ENCODE measurements around the gene TNC.

TNC gene

DNA sequence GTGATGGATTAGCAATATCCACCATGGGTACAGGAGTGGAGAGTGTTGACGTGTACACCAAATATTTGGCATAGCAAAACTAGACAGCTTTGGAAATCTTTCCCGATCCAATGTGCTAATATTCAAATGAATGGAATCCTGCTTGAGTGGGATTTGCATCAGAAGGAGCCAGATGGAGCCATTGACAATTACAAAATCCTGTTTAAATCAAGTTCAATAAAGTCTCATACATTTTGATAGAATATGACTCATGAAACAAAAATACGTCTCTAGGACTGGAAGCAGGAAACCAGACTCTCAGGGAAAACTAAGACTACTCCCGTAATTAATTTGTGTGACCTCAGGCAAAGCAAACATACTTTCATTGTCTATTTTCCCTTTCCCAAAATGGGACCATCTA is 13.0 kb downstream of the TNC start:
- DNase-seq (ENCODE audit: extremely low read depth in 1 of 2, low read depth in 1 of 2) = no peak

DNA sequence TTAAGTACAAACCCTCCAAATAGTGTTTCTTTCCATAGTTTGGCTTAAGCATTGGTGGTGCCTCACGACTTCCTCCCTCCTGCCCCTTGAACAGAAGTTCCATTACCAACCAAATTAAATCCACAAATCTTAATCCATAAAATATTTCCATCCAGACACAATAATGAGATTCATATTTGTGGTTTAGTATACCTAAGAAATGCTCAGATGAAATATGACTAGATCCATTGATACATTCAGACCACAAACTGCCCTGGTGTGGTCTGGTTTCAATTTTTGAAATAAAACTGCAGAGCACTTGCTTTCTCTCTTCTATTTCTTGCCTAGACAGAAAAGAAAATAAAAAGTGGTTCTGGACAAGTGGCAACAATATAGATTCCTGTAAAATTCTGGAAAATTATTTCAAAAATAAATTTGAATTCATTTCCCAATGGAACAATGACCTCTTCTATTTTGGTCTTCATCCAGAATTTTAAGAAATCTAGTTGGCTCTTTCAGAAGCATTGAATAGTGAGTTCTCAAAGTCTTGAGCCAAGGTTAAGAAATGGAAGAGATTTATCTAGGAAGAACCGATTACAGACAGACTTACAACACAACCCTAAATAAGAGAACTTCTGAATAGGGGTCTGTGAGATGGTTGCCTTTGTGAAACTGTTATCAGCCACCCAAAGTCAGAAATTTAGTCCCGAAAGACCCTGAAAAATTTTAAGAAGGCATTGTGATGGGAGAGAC is 14.0 kb downstream of the TNC start:
- DNase-seq (ENCODE audit: extremely low read depth in 1 of 2, low read depth in 1 of 2) = no peak

DNA sequence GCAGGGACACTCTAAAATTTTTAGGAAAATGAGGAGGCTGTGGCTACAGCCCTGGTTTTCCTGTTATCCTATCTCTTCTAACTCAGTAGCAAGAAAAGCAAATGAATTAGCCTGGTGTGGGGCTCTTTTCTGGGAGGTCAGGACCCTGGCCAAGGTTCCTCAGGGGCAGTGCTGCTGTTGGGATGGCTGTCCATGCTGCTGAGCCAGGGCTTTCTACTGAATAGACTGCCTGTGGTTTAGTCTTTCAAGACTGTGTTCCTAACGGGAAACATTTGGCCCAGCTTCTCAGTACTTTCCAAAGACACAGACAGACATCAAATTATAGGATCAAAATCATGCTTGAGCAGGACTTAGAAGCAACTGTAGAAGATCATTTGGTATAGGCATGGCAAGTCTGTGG is 18.1 kb downstream of the TNC start:
- no peak for DNase-seq (ENCODE audit: extremely low read depth in 1 of 2, low read depth in 1 of 2)

DNA sequence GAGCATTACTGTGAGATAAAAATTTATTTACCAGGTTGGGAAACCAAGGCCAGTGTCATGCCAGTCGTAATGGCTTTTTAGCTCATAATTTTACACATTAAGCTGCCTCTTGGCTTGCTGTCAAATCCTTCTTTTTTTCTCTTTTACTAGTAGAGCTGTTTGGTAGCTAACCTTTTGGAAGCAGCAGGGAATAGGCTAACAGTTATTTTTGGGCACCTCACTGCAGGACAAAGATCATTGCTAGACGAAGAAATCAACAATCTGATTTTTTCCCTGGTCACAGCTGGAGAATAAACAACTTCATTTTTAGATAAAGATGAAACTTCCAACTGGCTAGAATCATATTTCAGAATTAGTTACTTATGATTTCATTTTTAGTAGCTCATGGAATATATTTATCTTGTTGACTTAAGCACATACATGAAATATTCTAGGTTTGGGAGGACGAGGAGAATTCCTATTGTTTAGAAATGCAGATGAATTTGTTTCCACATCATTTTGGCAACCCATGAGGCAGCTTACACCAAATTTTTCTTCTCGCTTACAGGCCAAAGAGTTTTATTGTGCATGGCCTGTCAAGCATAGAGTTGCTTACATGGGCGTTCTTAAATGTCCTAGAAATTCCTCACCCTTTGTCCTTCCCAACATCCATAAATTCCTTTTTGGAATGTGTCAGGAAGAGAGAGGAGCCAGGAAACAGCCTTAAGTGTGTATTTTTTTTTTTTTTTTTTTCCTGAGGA is 19.6 kb downstream of the TNC start:
- no peak for DNase-seq (ENCODE audit: extremely low read depth in 1 of 2, low read depth in 1 of 2)

DNA sequence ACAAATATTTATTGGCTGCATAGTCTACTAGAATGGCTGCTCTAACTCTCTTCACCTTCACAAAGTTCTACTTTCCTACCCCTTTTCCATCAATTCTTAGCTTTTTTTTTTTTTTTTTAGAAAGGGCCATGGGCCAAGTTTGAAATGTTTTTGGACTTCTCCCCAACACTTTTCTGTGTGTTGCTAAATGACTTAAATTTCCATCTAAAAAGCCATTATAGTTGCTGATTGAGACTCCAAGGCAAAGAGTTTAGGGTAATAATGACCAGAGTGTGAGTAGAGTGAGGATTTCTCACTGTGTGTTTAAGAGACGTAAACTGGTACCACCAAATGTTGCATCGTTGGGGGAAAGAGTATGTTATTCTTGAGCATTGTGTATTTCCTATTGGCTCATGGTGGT is 24.4 kb downstream of the TNC start:
- no peak for DNase-seq (ENCODE audit: extremely low read depth in 1 of 2, low read depth in 1 of 2)

DNA sequence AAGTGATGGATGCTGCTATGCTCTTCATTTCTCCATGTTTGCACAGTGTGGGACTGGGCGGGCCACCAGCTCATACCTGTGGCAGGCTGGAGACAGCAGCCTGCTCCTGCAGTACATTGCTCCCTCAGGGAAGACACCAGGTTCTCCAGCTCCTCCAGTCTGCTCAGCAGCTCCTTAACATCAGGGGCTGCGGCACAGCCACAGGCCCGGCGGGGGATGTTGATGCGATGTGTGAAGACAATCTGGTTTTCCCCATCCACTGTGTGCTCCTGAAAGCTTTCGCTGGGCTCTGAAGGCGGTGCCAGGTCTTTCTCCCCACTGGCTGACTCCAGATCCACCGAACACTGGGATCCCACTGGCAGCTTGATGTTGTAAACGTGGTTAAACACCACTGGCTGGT is 27.5 kb downstream of the TNC start:
- DNase-seq (ENCODE audit: extremely low read depth in 1 of 2, low read depth in 1 of 2) = no peak

DNA sequence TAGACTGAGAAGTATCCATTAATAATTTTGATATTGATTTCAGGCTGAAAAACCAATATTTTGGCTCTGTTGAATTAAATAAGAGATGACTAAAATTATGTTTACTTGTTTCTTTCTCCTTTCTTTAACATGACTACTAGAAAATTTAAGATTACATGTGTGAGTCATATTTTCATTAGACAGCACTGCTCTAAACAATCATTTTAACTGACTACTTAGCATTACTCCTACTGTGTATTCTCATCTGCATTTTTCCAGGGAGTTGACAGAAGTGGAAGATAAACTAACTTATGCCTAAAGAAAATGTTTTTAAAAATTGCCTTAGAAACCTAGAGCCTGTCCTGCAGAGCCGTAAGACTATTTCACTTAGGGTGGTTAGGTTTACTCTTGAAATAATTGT is 29.1 kb downstream of the TNC start:
- no peak for DNase-seq (ENCODE audit: extremely low read depth in 1 of 2, low read depth in 1 of 2)

DNA sequence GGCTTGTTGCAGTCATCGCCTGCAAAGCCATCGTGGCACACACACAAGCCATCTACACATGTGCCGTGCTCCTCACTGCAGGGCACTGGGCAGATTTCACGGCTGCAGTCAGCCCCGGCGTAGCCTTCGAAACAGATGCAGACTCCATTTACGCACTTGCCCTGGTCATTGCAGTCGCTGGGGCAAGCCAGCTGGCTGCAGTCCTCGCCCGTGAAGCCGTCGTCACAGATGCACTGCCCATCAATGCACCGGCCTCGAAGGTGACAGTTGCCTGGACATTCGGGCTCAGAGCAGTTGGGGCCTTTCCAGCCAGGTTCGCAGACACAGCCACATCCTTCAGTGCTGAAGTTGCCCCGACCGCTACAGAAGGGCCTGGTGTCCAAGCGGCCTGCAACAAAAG is 31.1 kb downstream of the TNC start:
- DNase-seq (ENCODE audit: extremely low read depth in 1 of 2, low read depth in 1 of 2) = no peak

DNA sequence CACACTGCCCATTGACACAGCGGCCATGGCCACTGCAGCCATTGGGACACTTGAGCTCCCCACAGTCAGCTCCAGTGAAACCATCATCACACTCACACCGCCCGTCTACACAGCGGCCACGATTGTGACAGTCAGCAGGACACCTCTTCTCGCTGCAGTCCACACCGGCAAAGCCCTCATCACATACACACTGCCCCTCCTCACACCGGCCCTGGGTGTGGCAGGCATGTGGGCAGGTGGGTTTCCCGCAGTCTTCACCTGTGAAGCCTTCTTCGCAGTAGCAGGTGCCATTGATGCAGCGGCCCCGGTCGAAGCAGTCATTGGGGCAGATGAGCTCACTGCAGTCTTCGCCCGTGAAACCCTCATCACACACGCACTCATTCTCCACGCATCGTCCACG is 31.5 kb downstream of the TNC start:
- no peak for DNase-seq (ENCODE audit: extremely low read depth in 1 of 2, low read depth in 1 of 2)

DNA sequence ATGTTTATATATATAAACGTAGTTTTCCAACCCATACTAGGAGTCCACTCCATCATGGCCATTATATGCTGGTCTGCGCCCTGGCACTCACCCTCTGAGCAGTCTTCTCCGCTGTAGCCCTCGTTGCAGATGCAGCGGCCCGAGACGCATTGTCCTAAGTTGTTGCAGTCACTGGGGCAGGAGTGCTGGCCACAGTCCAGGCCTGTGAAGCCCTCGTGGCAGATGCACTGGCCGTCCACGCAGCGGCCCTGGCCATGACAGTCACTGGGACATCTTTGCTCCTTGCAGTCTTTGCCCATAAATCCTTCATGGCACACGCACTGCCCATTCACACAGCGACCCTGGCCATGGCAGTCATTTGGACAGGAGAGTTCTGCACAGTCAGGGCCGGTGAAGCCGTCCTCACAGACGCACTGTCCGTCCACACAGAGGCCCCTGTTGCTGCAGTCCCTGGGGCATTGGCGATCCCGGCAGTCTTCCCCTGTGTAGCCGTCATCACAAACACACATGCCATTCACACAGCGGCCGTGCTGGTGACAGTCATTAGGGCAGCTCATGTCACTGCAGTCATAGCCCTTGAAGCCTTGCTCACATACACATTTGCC is 32.1 kb downstream of the TNC start:
- no peak for DNase-seq (ENCODE audit: extremely low read depth in 1 of 2, low read depth in 1 of 2)

DNA sequence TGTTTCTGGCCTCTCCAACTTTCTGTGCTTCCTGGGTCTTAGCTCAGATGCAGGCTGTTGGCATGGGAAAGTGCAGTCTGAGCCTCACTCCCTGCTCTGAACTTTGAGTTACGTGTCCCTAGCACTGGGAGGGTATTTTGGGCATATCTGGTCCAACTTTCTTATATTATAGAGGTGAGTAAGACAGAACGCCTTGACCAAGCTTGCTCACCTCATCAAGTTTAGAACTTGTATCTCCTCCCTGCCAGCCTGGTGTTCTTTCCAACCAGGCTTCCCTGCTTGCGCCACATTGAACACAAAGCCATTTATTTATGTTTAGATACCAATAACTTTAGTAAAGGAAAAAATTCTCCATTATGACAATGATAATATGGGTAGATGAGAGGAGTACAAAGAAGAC is 33.2 kb downstream of the TNC start:
- no peak for DNase-seq (ENCODE audit: extremely low read depth in 1 of 2, low read depth in 1 of 2)

DNA sequence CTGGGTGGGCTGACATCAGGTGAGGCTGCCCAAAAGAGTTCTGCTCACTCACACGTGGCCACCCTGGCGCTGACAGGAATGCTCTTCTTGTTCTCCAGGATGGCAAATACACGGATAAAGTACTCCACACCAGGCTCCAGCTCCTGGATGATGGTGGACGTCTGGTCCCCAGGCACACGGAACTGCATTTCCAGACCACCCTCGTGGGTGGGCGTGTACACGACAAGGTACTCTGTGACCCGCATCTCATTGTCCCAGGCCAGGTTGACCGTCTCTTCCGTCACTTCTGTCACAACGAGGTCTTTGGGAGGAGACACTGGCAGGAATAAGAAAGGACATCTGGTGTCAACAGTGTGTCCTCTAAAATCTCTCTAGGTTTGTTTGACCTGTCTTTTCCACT is 33.8 kb downstream of the TNC start:
- no peak for DNase-seq (ENCODE audit: extremely low read depth in 1 of 2, low read depth in 1 of 2)

DNA sequence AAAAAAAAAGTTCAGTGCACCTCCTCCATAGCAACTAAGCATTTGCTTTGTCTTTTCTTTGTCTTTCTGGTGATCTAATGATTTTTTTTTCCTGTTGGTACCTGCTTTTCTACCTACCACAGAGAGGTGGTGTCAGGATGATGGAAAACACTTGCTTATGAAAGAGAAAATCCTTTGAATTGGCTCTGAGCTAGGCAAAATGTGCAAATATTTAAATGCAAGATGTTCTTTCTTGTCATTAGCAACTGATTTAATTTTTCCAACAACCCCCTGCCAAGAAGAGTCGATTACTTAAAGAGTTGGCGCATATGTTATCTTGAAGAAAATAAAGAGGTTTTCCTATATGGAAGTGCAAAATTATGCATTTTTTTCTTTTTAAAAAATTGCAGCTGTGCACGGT is 37.7 kb downstream of the TNC start:
- DNase-seq (ENCODE audit: extremely low read depth in 1 of 2, low read depth in 1 of 2) = no peak

DNA sequence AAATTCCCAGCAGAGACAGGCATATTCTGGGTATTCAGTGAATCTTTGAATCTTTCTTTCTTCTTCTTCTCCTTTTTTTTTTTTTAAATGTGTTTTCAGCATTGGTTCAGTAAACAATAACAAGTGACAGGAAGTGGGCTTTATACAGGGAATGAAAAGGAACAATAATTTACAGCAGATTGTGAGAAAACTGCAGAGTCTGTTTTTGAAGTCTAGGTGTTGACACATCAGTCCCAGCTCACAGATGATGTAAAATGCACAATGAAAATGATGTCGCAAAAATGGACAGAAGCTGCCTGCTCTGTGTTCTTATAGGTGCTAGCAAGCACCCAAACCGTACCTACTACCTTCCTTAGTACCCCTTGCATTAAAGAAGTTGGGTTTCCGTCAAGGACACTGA is 38.8 kb downstream of the TNC start:
- no peak for DNase-seq (ENCODE audit: extremely low read depth in 1 of 2, low read depth in 1 of 2)

DNA sequence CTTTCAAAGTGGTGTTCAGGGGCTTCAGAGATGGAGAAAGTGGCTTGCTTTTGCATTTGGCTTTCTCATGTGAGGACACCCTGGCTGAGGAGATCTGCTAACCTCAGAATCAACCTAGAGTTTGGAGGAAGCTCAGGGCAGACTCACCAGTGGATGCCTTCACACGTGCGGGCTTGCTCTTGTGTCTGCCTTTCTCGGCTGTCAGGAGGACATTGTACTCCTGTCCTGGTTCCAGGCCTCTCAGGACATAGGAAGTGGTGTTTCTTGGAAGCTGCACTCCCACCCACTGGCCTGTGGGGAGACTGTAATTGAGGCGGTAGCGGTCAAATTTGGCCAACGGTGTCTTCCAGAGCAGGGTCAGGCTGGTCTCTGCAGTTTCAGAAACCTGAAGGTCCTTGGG is 44.5 kb downstream of the TNC start:
- no peak for DNase-seq (ENCODE audit: extremely low read depth in 1 of 2, low read depth in 1 of 2)

DNA sequence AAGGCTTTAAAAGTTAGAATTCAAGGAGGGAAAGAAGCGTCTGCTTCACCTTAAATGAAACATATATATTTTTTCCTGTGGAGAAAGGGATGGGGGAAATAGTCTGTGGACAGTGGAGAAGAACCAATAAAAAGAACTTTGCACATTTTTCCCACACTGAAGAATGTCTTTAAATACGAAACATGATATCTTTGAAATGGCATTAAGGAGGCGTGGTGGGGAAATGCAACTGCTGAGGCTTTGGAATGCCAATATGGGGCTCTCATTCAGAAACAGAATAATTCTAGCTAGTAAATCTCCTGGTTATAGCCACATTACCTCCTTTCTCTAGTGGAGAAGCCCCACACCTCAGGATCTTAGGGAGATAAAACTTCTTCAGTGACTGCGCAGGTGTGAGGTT is 46.8 kb downstream of the TNC start:
- DNase-seq (ENCODE audit: extremely low read depth in 1 of 2, low read depth in 1 of 2) = no peak

DNA sequence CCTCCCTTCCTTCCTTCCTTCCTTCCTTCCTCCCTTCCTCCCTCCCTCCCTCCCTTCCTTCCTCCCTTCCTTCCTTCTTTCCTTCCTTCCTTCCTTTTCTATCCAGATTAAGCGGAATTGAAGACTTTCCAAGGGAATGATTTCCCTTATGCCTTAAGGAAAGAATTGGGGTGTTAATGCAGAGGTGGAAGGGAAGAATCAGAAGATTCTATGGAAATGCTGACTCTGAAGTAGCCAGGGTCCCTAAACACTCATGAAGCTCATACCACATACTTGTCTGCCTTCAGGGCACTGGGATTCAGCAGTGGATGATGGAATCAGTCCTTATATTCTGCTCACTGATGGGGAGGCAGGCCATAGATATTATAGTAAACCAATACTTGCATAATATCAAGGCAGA is 48.2 kb downstream of the TNC start:
- DNase-seq (ENCODE audit: extremely low read depth in 1 of 2, low read depth in 1 of 2) = no peak

DNA sequence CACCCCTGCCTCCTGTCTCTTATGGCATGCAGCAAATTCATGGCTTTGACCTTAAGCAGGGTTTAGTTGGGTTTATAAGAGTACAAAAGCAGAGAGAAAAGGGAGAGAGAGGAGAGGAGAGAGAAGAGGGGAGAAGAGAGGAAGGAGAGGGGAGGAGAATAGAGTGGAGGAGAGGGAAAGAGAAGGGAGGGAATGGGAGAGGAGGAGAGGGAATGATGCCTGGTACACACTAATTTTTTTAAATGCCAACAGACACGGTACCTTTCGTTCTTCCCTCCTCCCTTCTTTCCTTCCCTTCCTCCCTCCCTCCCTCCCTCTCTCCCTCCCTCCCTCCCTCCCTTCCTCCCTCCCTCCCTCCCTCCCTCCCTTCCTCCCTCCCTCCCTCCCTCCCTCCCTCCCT is 48.7 kb downstream of the TNC start:
- DNase-seq (ENCODE audit: extremely low read depth in 1 of 2, low read depth in 1 of 2) = no peak

DNA sequence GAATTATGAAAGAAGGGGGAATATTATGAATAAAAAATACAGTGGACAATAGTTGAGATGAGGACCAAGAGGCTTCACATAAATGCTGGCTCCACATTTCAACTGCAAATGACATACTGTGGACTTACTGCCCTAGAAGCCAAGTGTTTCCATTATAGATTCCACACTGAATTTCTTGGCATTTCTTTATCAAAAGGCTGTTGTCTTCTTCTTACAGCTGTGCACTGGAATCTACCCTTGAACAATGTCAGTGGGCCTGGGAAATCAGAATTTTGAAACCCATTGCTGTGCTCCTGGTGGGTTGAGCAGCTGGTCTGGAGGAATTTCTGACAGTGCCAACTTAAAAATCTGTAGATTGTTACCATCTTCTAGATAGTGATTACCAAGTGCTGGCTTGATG is 49.9 kb downstream of the TNC start:
- no peak for DNase-seq (ENCODE audit: extremely low read depth in 1 of 2, low read depth in 1 of 2)

DNA sequence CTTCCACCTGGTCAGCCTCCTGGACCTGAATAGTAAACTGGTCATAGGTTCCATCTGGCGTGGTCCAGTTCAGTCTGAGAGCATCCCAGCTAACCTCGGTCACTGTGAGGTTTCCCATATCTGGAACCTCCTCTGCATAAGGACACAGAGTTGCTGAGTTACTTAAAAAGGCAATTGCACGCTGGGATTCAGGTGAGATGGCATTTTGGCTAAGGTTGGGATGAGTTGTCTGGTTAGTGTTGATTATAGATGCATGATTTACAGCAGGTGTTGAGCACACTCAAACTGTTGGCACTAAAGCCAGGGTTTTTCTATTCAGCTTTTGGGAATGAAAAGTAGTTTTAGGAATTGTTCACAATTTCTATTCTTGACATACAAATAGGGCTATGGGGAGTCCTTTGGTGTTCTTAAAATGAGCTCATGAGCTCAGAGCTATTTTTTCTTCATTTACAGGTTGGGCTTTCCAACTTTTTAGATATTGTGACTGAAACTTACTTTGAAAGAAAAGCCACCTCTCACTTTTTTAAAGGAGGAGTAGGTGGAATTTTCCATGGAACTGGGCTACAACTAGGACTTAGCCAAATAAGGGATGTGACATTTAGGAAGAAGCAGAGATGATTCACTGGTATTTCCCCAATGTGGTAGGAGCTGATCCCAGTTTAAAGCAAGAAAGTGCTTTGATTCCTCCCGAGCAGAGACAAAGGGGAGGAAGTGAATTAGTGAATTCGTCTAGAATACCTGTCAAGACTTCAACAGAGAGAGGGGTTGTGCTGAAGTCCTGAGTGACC is 54.7 kb downstream of the TNC start:
- no peak for DNase-seq (ENCODE audit: extremely low read depth in 1 of 2, low read depth in 1 of 2)

DNA sequence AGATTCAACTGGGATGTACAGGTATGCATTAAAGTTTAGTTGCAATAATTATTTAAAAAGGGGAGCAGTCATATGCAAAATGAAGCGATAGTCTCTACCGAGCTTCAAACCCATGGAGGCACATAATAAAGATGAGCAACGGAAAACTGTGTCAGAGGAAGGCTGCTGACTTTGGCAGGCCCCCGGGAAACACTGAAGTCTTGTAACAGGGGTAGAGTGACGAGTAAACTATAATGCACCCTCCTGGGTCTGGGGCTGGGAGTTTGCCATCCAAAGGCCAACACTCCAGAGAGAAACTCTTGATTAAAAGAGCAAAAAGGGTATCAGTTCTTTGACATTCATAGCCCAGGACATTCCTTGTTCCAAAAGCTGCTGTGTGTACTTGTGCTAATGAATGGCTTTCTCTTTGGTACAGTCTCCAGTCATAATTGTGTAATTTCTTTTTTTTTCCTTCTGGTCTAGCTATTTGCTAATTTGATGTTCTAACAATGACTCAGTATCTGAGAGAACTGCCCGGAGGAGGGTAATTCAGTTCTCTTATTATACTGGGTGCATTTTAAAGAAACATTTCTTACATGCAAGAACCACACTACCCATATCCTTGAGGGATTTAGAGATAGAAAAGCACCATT is 59.2 kb downstream of the TNC start:
- DNase-seq (ENCODE audit: extremely low read depth in 1 of 2, low read depth in 1 of 2) = no peak
